HEK293 (cell line): Measurements from ENCODE around the gene TUT1.

Experiments used
- HOXA7 ChIP-seq: sonication (generic); formaldehyde crosslinking; IDR thresholded peaks from 2 replicates; pipeline ENCODE4 v1.8.1; 2022; ENCODE audit warnings: missing genetic modification reagents, borderline replicate concordance
- KLF7 ChIP-seq: fragments of 450-650 bp; formaldehyde crosslinking; IDR thresholded peaks from 2 replicates; pipeline ENCODE4 v1.5.1; 2016; ENCODE audit warnings: missing biosample characterization, missing genetic modification characterization, borderline replicate concordance
- PATZ1 ChIP-seq: fragments of 450-650 bp; formaldehyde crosslinking; IDR thresholded peaks from 2 replicates; pipeline ENCODE4 v1.5.1; 2016; ENCODE audit warnings: missing biosample characterization, missing genetic modification characterization
- SP7 ChIP-seq: fragments of 450-650 bp; formaldehyde crosslinking; IDR thresholded peaks from 2 replicates; pipeline ENCODE4 v1.5.1; 2016; ENCODE audit warnings: missing biosample characterization, missing genetic modification characterization
- WT1 ChIP-seq: fragments of 450-650 bp; formaldehyde crosslinking; IDR thresholded peaks from 2 replicates; pipeline ENCODE4 v1.5.1; 2016; ENCODE audit warnings: missing biosample characterization, missing genetic modification characterization
- YY2 ChIP-seq: fragments of 450-650 bp; formaldehyde crosslinking; IDR thresholded peaks from 2 replicates; pipeline ENCODE4 v1.5.1; 2016; ENCODE audit warnings: missing biosample characterization, missing genetic modification characterization
- ZBTB10 ChIP-seq: fragments of 450-650 bp; formaldehyde crosslinking; IDR thresholded peaks from 2 replicates; pipeline ENCODE4 v1.5.1; 2016; ENCODE audit warnings: missing biosample characterization, missing genetic modification characterization
- ZBTB17 ChIP-seq: fragments of 450-650 bp; formaldehyde crosslinking; IDR thresholded peaks from 2 replicates; pipeline ENCODE4 v1.5.1; 2016; ENCODE audit warnings: missing biosample characterization, missing genetic modification characterization
- ZBTB26 ChIP-seq: fragments of 450-650 bp; formaldehyde crosslinking; optimal IDR thresholded peaks from 2 replicates; pipeline ENCODE3; 2016; ENCODE audit warnings: missing biosample characterization, mild to moderate bottlenecking, missing genetic modification characterization
- ZFP69B ChIP-seq: fragments of 450-650 bp; formaldehyde crosslinking; IDR thresholded peaks from 2 replicates; pipeline ENCODE4 v1.5.1; 2016; ENCODE audit warnings: missing biosample characterization, missing genetic modification characterization
- ZNF10 ChIP-seq: fragments of 450-650 bp; formaldehyde crosslinking; IDR thresholded peaks from 2 replicates; pipeline ENCODE4 v1.5.1; 2017; ENCODE audit warnings: missing biosample characterization, missing genetic modification characterization
- ZNF202 ChIP-seq: fragments of 450-650 bp; formaldehyde crosslinking; IDR thresholded peaks from 2 replicates; pipeline ENCODE4 v1.5.1; 2016; ENCODE audit warnings: missing biosample characterization, missing genetic modification characterization, borderline replicate concordance
- ZNF211 ChIP-seq: fragments of 450-650 bp; formaldehyde crosslinking; IDR thresholded peaks from 2 replicates; pipeline ENCODE4 v1.5.1; 2016; ENCODE audit warnings: low read depth, missing biosample characterization, missing genetic modification characterization
- ZNF221 ChIP-seq: fragments of 450-650 bp; formaldehyde crosslinking; IDR thresholded peaks from 2 replicates; pipeline ENCODE4 v1.5.1; 2017; ENCODE audit warnings: missing biosample characterization, missing genetic modification characterization, borderline replicate concordance
- ZNF23 ChIP-seq: fragments of 450-650 bp; formaldehyde crosslinking; IDR thresholded peaks from 2 replicates; pipeline ENCODE4 v1.5.1; 2016; ENCODE audit warnings: missing biosample characterization, missing genetic modification characterization, borderline replicate concordance
- ZNF274 ChIP-seq, 2 experiments: fragments of 200-500 bp in 1 of 2; fragments of 450-650 bp in 1 of 2; sonication (Bioruptor generic) in 1 of 2; formaldehyde crosslinking in 1 of 2; IDR thresholded peaks; 2 replicates each; pipeline versions ENCODE4 v1.5.1 to v1.6.1; 2014 to 2016; ENCODE audit warnings: borderline replicate concordance in 1 of 2, inconsistent platforms in 1 of 2, low read length in 1 of 2, missing biosample characterization in 1 of 2, missing genetic modification characterization in 1 of 2
- ZNF324 ChIP-seq: fragments of 450-650 bp; formaldehyde crosslinking; IDR thresholded peaks from 2 replicates; pipeline ENCODE4 v1.5.1; 2016; ENCODE audit warnings: missing biosample characterization, missing genetic modification characterization
- ZNF350 ChIP-seq: fragments of 450-650 bp; formaldehyde crosslinking; IDR thresholded peaks from 2 replicates; pipeline ENCODE4 v1.5.0; 2017; ENCODE audit warnings: missing biosample characterization, mild to moderate bottlenecking, missing genetic modification characterization
- ZNF366 ChIP-seq: fragments of 450-650 bp; formaldehyde crosslinking; conservative IDR thresholded peaks from 2 replicates; pipeline ENCODE4 v1.5.1; 2016; ENCODE audit warnings: missing biosample characterization, missing genetic modification characterization
- ZNF391 ChIP-seq: fragments of 450-650 bp; formaldehyde crosslinking; IDR thresholded peaks from 2 replicates; pipeline ENCODE4 v1.5.1; 2016; ENCODE audit warnings: low read depth, missing biosample characterization, missing genetic modification characterization, borderline replicate concordance
- ZNF488 ChIP-seq: fragments of 450-650 bp; formaldehyde crosslinking; IDR thresholded peaks from 2 replicates; pipeline ENCODE4 v1.5.1; 2016; ENCODE audit warnings: missing biosample characterization, missing genetic modification characterization
- ZNF518A ChIP-seq: fragments of 450-650 bp; formaldehyde crosslinking; conservative IDR thresholded peaks from 2 replicates; pipeline ENCODE4 v1.5.1; 2016; ENCODE audit warnings: low read depth, missing biosample characterization, missing genetic modification characterization
- ZNF555 ChIP-seq: fragments of 450-650 bp; formaldehyde crosslinking; conservative IDR thresholded peaks from 2 replicates; pipeline ENCODE4 v1.5.1; 2017; ENCODE audit warnings: missing biosample characterization, mild to moderate bottlenecking, missing genetic modification characterization, inconsistent platforms
- ZNF610 ChIP-seq: fragments of 450-650 bp; formaldehyde crosslinking; IDR thresholded peaks from 2 replicates; pipeline ENCODE4 v1.5.1; 2016; ENCODE audit warnings: missing biosample characterization, missing genetic modification characterization, borderline replicate concordance
- ZNF664 ChIP-seq: fragments of 450-650 bp; formaldehyde crosslinking; IDR thresholded peaks from 2 replicates; pipeline ENCODE4 v1.5.1; 2016; ENCODE audit warnings: missing biosample characterization, missing genetic modification characterization
- ZNF677 ChIP-seq: fragments of 450-650 bp; IDR thresholded peaks from 2 replicates; pipeline ENCODE4 v1.5.0; 2018; ENCODE audit warnings: missing biosample characterization, mild to moderate bottlenecking, missing genetic modification characterization, moderate library complexity

TUT1 gene

GRCh38 chr11:62545437-62546243, 45.7 kb downstream of the TUT1 start (continued):
- TF ChIP-seq ZNF664 (tag by site-specific recombination) (no peak), ZNF555 (no peak), ZNF202 (tag by site-specific recombination) (no peak), ZNF221 (tag by site-specific recombination) (0 out of 2 replicates have a peak, but pooled peaks have one; percentile 19), ZNF274 (IDR thresholded peaks at IDR 0.05; ENCODE audit: low read length) (no peak), ZNF274 (tag by site-specific recombination; IDR thresholded peaks at IDR 0.05; ENCODE audit: borderline replicate concordance) (no peak), ZNF366 (tag by site-specific recombination) (0 out of 2 replicates have a peak, but pooled peaks have one; percentile 26), ZNF488 (tag by site-specific recombination) (no peak), PATZ1 (tag by site-specific recombination) (peak; percentile 97), ZNF324 (tag by site-specific recombination) (peak; percentile 73), ZNF677 (tag by site-specific recombination) (no peak), ZNF518A (tag by site-specific recombination) (no peak), ZBTB10 (tag by site-specific recombination) (no peak; the same call in 1 of the 2 replicates), WT1 (tag by site-specific recombination) (peak; percentile 95), ZNF10 (no peak), ZNF350 (tag by site-specific recombination) (no peak), ZNF610 (tag by site-specific recombination) (no peak), ZBTB17 (tag by site-specific recombination) (peak; percentile 46; the same call in 1 of the 2 replicates), SP7 (tag by site-specific recombination) (peak; percentile 91), ZNF23 (no peak), ZBTB26 (peak; percentile 90), YY2 (tag by site-specific recombination) (no peak), ZFP69B (tag by site-specific recombination) (no peak), ZNF391 (peak; percentile 40; the same call in 1 of the 2 replicates), KLF7 (tag by site-specific recombination) (peak; percentile 62), ZNF211 (no peak), HOXA7 (CRISPR knock-in tag) (no peak)
